ENCODE results near the gene SLC29A3. TPM values are rescaled to one million over a fixed set of nuclear protein-coding genes. Genes with fewer than 3 reads are reported as not detected.

SLC29A3 gene
- total RNA-seq, 2 donors from 2014 or later: 3.2 to 5.9 TPM

DNA sequence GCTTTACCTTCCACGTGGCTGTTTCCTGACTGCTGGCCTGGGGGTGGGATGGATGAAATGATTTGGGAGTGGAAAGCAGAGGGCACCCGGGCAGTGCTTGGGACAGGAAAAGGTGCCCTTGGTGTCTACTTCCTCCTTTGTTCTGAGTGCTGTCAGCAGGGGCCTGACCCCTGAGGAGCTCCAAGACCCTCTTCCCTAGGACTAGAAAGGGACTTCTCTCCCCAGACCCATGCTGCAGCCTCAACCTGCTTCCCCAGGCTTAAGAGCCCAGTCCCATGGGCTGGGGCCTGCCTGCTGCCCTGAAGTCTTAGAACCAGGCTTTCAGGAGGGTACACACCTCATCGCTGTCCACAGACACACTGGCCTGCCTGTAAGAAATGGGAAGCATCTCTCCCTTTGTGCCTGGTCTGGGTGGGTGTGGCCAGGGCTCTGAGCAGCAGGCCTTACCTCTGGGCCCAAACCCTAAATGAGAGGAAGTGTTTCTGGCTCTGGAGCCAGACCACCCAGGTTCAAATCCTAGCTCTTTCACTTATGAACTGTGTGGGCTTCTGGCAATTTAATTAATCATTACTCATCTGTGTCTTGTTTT is 90.6 kb downstream of the SLC29A3 start:
- DNase-seq (ENCODE audit: low spot score) (no peak), ATAC-seq (ENCODE audit: insufficient number of reproducible peaks, low FRiP score, low read depth) (no peak)
- TF ChIP-seq, protein P1, sequence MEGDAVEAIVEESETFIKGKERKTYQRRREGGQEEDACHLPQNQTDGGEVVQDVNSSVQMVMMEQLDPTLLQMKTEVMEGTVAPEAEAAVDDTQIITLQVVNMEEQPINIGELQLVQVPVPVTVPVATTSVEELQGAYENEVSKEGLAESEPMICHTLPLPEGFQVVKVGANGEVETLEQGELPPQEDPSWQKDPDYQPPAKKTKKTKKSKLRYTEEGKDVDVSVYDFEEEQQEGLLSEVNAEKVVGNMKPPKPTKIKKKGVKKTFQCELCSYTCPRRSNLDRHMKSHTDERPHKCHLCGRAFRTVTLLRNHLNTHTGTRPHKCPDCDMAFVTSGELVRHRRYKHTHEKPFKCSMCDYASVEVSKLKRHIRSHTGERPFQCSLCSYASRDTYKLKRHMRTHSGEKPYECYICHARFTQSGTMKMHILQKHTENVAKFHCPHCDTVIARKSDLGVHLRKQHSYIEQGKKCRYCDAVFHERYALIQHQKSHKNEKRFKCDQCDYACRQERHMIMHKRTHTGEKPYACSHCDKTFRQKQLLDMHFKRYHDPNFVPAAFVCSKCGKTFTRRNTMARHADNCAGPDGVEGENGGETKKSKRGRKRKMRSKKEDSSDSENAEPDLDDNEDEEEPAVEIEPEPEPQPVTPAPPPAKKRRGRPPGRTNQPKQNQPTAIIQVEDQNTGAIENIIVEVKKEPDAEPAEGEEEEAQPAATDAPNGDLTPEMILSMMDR (IDR thresholded peaks at IDR 0.05): no peak
- H3K4me1 ChIP-seq (ENCODE audit: control insufficient read depth in 1 of 2, low read depth in 2 of 2): peaks cover 0 to 4% of the 10 kb centered on the region in 2 donors
- H3K4me3 ChIP-seq: no peak overlapping the region
- no peak overlapping the region for H3K27ac ChIP-seq
- H3K36me3 ChIP-seq: no peaks in the 10 kb centered on the region
- no peaks in the 10 kb centered on the region for H3K27me3 ChIP-seq (replicated peaks; ENCODE audit: insufficient read depth)
- H3K9me3 ChIP-seq: peaks cover 7% of the 10 kb centered on the region

Other genes with a start within 250 kb of the SLC29A3 start
- 10 to 100 TPM; 18.3 to 24.2 TPM for gene UNC5B, start 106.7 kb upstream of the SLC29A3 start, total RNA-seq
- 10 to 100 TPM; 10.6 to 10.8 TPM for gene CDH23, start 77.7 kb downstream of the SLC29A3 start, total RNA-seq